Activated CD4-positive, alpha-beta T cell treated with anti-CD3 and anti-CD28 coated beads for 36 hours (primary cell): ENCODE measurements around the gene CD93. TPM values are rescaled to one million over a fixed set of nuclear protein-coding genes. Genes with fewer than 3 reads are reported as not detected.

Experiments used
- ATAC-seq: fragments of 200-7000 bp; cut with Tn5 transposase; one replicate; pipeline ENCODE4 v1.10.0; 2021; ENCODE audit warnings: mild to moderate bottlenecking, moderate library complexity
- CTCF ChIA-PET: fragments of 350-600 bp; sonication (Branson Sonifier 250); formaldehyde crosslinking; loops from one replicate; lab custom pipeline; 2021; ENCODE audit warnings: antibody characterized with exemption; lab: Charles Lee
- POLR2A ChIA-PET: fragments of 350-600 bp; sonication (Branson Sonifier 250); formaldehyde crosslinking; loops from one replicate; lab custom pipeline; 2021; ENCODE audit warnings: antibody characterized with exemption, inconsistent platforms; lab: Charles Lee
- DNase-seq: peaks from one replicate; pipeline ENCODE4 v3.0.0-alpha.2; 2020
- H3K27ac Mint-ChIP-seq: one replicate; pipeline ENCODE4 v1.8.0; 2021; ENCODE audit warnings: mixed read lengths
- H3K27me3 Mint-ChIP-seq: one replicate; pipeline ENCODE4 v1.8.0; 2021; ENCODE audit warnings: mixed read lengths
- H3K36me3 Mint-ChIP-seq: one replicate; pipeline ENCODE4 v1.8.0; 2021; ENCODE audit warnings: low read depth, mixed read lengths
- H3K4me1 Mint-ChIP-seq: one replicate; pipeline ENCODE4 v1.8.0; 2021; ENCODE audit warnings: mixed read lengths
- H3K4me3 Mint-ChIP-seq: one replicate; pipeline ENCODE4 v1.8.0; 2021; ENCODE audit warnings: mild to moderate bottlenecking, moderate library complexity, mixed read lengths
- H3K9me3 Mint-ChIP-seq: one replicate; pipeline ENCODE4 v1.8.0; 2021; ENCODE audit warnings: low read depth, mixed read lengths
- intact Hi-C, 2 experiments: fragments of 100-400 bp; cut with DNase I in 1 of 2; cut with micrococcal nuclease in 1 of 2; formaldehyde crosslinking; loops; one replicate each; pipeline versions ENCODE4 v1.14.2 to v1.15.1; 2022 to 2024; cut with DNase I, micrococcal nuclease
- total RNA-seq, 2 experiments: library from RNA; stranded (reverse); gene quantifications; one replicate each; pipeline ENCODE4 v1.2.3, GENCODE V29; 2021

The CD93 gene
- total RNA-seq, result under 1 TPM; 0.82 to 0.84 TPM

GRCh38 chr20:23086056-23086566 lies at the start of gene CD93:
Gene CD93 (minus strand): TSS chr20:23086324. CDS start chr20:23086192, 132 bp downstream.
- Mint-ChIP-seq H3K36me3 (no peaks in the 10 kb centered on the region), H3K9me3 (no peaks in the 10 kb centered on the region), H3K27me3 (no peaks in the 10 kb centered on the region), H3K27ac (peak within 1 kb of the TSS; percentile 4), H3K4me1 (peaks cover 13% of the 10 kb centered on the region), H3K4me3 (peak within 1 kb of the TSS; percentile 20)
- ChIA-PET CTCF (no interaction called here), POLR2A (no interaction called here)
- DNase-seq (peak; percentile 63), ATAC-seq (peak; percentile 99)
- intact Hi-C loops, result loop anchor here in 1 of 2 experiments (5.0 kb wide), 1 partner anchor 61 kb away; no protein-coding TSS in a partner anchor

- intact Hi-C loops, result no loop called here
- Mint-ChIP-seq H3K4me1 (no peaks in the 10 kb centered on the region), H3K27me3 (no peaks in the 10 kb centered on the region), H3K9me3 (no peaks in the 10 kb centered on the region), H3K36me3 (no peaks in the 10 kb centered on the region), H3K27ac (no peak overlapping the region), H3K4me3 (no peak overlapping the region)
- ChIA-PET CTCF (interaction anchor here (1.6 kb wide), 1 partner anchor 12 kb away, joined by 3 read pairs; no protein-coding TSS in a partner anchor), POLR2A (no interaction called here)
- DNase-seq, result no peak
- ATAC-seq, result no peak
These were observed 47.5 kb upstream of the CD93 start for GRCh38 chr20:23133560-23133998.

GRCh38 chr20:23132930-23133559 lies 46.9 kb upstream of the CD93 start:
- intact Hi-C loops, result no loop called here
- Mint-ChIP-seq H3K27me3 (no peaks in the 10 kb centered on the region), H3K9me3 (no peaks in the 10 kb centered on the region), H3K27ac (no peak overlapping the region), H3K36me3 (no peaks in the 10 kb centered on the region), H3K4me1 (no peaks in the 10 kb centered on the region), H3K4me3 (no peak overlapping the region)
- ChIA-PET POLR2A (no interaction called here), CTCF (interaction anchor here (0.6 to 1.6 kb wide), 2 partner anchors 12 to 71 kb away, joined by 3 to 6 read pairs; no protein-coding TSS in a partner anchor)
- DNase-seq, result no peak
- ATAC-seq, result no peak

GRCh38 chr20:23132293-23132929 lies 46.3 kb upstream of the CD93 start:
- H3K27me3 Mint-ChIP-seq, result no peaks in the 10 kb centered on the region
- H3K27ac Mint-ChIP-seq, result no peak overlapping the region
- ATAC-seq (no peak), DNase-seq (no peak)
- H3K4me1 Mint-ChIP-seq, result no peaks in the 10 kb centered on the region
- H3K9me3 Mint-ChIP-seq, result no peaks in the 10 kb centered on the region
- H3K4me3 Mint-ChIP-seq, result no peak overlapping the region
- intact Hi-C loops, result no loop called here
- H3K36me3 Mint-ChIP-seq, result no peaks in the 10 kb centered on the region
- ChIA-PET CTCF (interaction anchor here (0.6 to 1.9 kb wide), 3 partner anchors 8 to 70 kb away, joined by 3 to 6 read pairs (median 5); no protein-coding TSS in a partner anchor), POLR2A (no interaction called here)

GRCh38 chr20:23131766-23132165 lies 45.6 kb upstream of the CD93 start:
- H3K9me3 Mint-ChIP-seq, result no peaks in the 10 kb centered on the region
- POLR2A ChIA-PET, result no interaction called here
- DNase-seq (no peak), ATAC-seq (no peak)
- H3K4me1 Mint-ChIP-seq, result no peaks in the 10 kb centered on the region
- CTCF ChIA-PET, result interaction anchor here (1.9 kb wide), 1 partner anchor 9 kb away, joined by 5 read pairs; no protein-coding TSS in a partner anchor
- H3K36me3 Mint-ChIP-seq, result no peaks in the 10 kb centered on the region
- no peak overlapping the region for H3K27ac Mint-ChIP-seq
- H3K27me3 Mint-ChIP-seq, result no peaks in the 10 kb centered on the region
- no peak overlapping the region for H3K4me3 Mint-ChIP-seq
- intact Hi-C loops, result no loop called here

GRCh38 chr20:23130622-23131140 lies 44.6 kb upstream of the CD93 start:
- Mint-ChIP-seq H3K27ac (no peak overlapping the region), H3K4me3 (no peak overlapping the region), H3K4me1 (no peaks in the 10 kb centered on the region), H3K9me3 (no peaks in the 10 kb centered on the region), H3K36me3 (no peaks in the 10 kb centered on the region), H3K27me3 (no peaks in the 10 kb centered on the region)
- intact Hi-C loops, result no loop called here
- ATAC-seq (no peak), DNase-seq (no peak)
- CTCF ChIA-PET, result interaction anchor here (1.9 kb wide), 1 partner anchor 10 kb away, joined by 5 read pairs; no protein-coding TSS in a partner anchor
- POLR2A ChIA-PET, result no interaction called here

GRCh38 chr20:23129891-23130621 lies 43.9 kb upstream of the CD93 start:
- Mint-ChIP-seq H3K27me3 (no peaks in the 10 kb centered on the region), H3K9me3 (no peaks in the 10 kb centered on the region), H3K27ac (no peak overlapping the region), H3K4me1 (no peaks in the 10 kb centered on the region), H3K4me3 (no peak overlapping the region), H3K36me3 (no peaks in the 10 kb centered on the region)
- intact Hi-C loops, result no loop called here
- ChIA-PET POLR2A (no interaction called here), CTCF (no interaction called here)
- no peak for ATAC-seq
- DNase-seq, result no peak

GRCh38 chr20:23129266-23129665 lies 43.1 kb upstream of the CD93 start:
- H3K4me3 Mint-ChIP-seq, result no peak overlapping the region
- H3K27ac Mint-ChIP-seq, result no peak overlapping the region
- no peaks in the 10 kb centered on the region for H3K9me3 Mint-ChIP-seq
- intact Hi-C loops, result no loop called here
- DNase-seq (no peak), ATAC-seq (no peak)
- no peaks in the 10 kb centered on the region for H3K27me3 Mint-ChIP-seq
- no peaks in the 10 kb centered on the region for H3K4me1 Mint-ChIP-seq
- CTCF ChIA-PET, result no interaction called here
- POLR2A ChIA-PET, result no interaction called here
- no peaks in the 10 kb centered on the region for H3K36me3 Mint-ChIP-seq

- no peak for DNase-seq
- CTCF ChIA-PET, result no interaction called here
- POLR2A ChIA-PET, result no interaction called here
- H3K27me3 Mint-ChIP-seq, result no peaks in the 10 kb centered on the region
- no peaks in the 10 kb centered on the region for H3K36me3 Mint-ChIP-seq
- no peak overlapping the region for H3K4me3 Mint-ChIP-seq
- no peak for ATAC-seq
- H3K9me3 Mint-ChIP-seq, result no peaks in the 10 kb centered on the region
- H3K4me1 Mint-ChIP-seq, result no peaks in the 10 kb centered on the region
- no peak overlapping the region for H3K27ac Mint-ChIP-seq
- intact Hi-C loops, result no loop called here
These were observed 42.5 kb upstream of the CD93 start for GRCh38 chr20:23128461-23129125.

GRCh38 chr20:23127506-23128279 lies 41.6 kb upstream of the CD93 start:
- Mint-ChIP-seq H3K27me3 (no peaks in the 10 kb centered on the region), H3K27ac (no peak overlapping the region), H3K4me1 (no peaks in the 10 kb centered on the region), H3K4me3 (no peak overlapping the region), H3K36me3 (no peaks in the 10 kb centered on the region), H3K9me3 (no peaks in the 10 kb centered on the region)
- intact Hi-C loops, result no loop called here
- ATAC-seq, result no peak
- no peak for DNase-seq
- ChIA-PET CTCF (no interaction called here), POLR2A (no interaction called here)
